Neural cell (in vitro differentiated cells): Measurements from ENCODE around the gene KIF3B. TPM values are rescaled to one million over a fixed set of nuclear protein-coding genes. Genes with fewer than 3 reads are reported as not detected.
"Not testable (repeated sequence)": the region's sequence is repeated elsewhere in the genome, so short reads cannot be mapped to it uniquely, and the experiment has no call there.

ENCODE experiments used
- H2AFZ ChIP-seq: fragments of 200-600, 300-800 bp; sonication (generic), shearing (Covaris generic); 2 replicates; pipeline ENCODE4 v1.6.0; 2014; ENCODE audit warnings: low read depth, mild to moderate bottlenecking, antibody characterized with exemption, low read length, moderate library complexity
- H3F3A ChIP-seq: fragments of 200-600 bp; shearing (Covaris generic); 2 replicates; pipeline ENCODE4 v1.6.1; 2016; ENCODE audit warnings: mild to moderate bottlenecking, moderate library complexity, mixed read lengths, antibody characterized with exemption, low read length; ENCODE audit not compliant: insufficient read depth, poor library complexity, severe bottlenecking
- H3K27ac ChIP-seq: fragments of 200-600, 300-800 bp; sonication (generic), shearing (Covaris generic); 2 replicates; pipeline ENCODE4 v1.5.1; 2014; ENCODE audit warnings: mild to moderate bottlenecking, low read length, moderate library complexity
- H3K27me3 ChIP-seq: fragments of 300-800, 200-600 bp; sonication (generic), shearing (Covaris generic); 2 replicates; pipeline ENCODE4 v1.6.0; 2014; ENCODE audit warnings: mild to moderate bottlenecking, low read depth, low read length, moderate library complexity; ENCODE audit not compliant: insufficient read depth
- H3K36me3 ChIP-seq: fragments of 300-800, 200-600 bp; sonication (generic), shearing (Covaris generic); 2 replicates; pipeline ENCODE4 v1.5.1; 2014; ENCODE audit warnings: mild to moderate bottlenecking, antibody characterized with exemption, low read length, moderate library complexity; ENCODE audit not compliant: insufficient read depth
- H3K4me2 ChIP-seq: fragments of 300-800, 200-600 bp; sonication (generic), shearing (Covaris generic); 2 replicates; pipeline ENCODE4 v1.6.0; 2014; ENCODE audit warnings: mild to moderate bottlenecking, low read length
- H3K4me3 ChIP-seq: fragments of 300-800, 200-600 bp; sonication (generic), shearing (Covaris generic); 2 replicates; pipeline ENCODE4 v1.5.1; 2014; ENCODE audit warnings: mild to moderate bottlenecking, low read length, moderate library complexity
- H3K79me2 ChIP-seq: fragments of 200-600 bp; shearing (Covaris generic); replicated peaks from 2 replicates; pipeline ENCODE4 v1.6.0; 2014; ENCODE audit warnings: mild to moderate bottlenecking, low read length, moderate library complexity; ENCODE audit not compliant: insufficient read depth
- H3K9ac ChIP-seq: fragments of 300-800, 200-600 bp; sonication (generic), shearing (Covaris generic); 2 replicates; pipeline ENCODE4 v1.6.1; 2016; ENCODE audit warnings: mild to moderate bottlenecking, low read length, mixed read lengths
- H3K9me2 ChIP-seq: fragments of 200-600 bp; shearing (Covaris generic); 2 replicates; pipeline ENCODE4 v1.6.1; 2016; ENCODE audit warnings: mild to moderate bottlenecking, low read length, mixed read lengths; ENCODE audit not compliant: insufficient read depth
- H3K9me3 ChIP-seq: fragments of 200-600, 300-800 bp; sonication (generic), shearing (Covaris generic); 2 replicates; pipeline ENCODE4 v1.6.1; 2016; ENCODE audit warnings: mild to moderate bottlenecking, mixed run types, low read length, moderate library complexity, mixed read lengths
- H4K20me1 ChIP-seq: fragments of 200-600 bp; shearing (Covaris generic); 2 replicates; pipeline ENCODE4 v1.6.1; 2016; ENCODE audit warnings: mild to moderate bottlenecking, mixed run types; ENCODE audit not compliant: insufficient read depth
- CTCF ChIP-seq: fragments of 450-650 bp; IDR thresholded peaks from 2 replicates; pipeline ENCODE4 v1.5.1; 2014; ENCODE audit warnings: antibody characterized with exemption, mild to moderate bottlenecking, moderate library complexity; ENCODE audit not compliant: poor library complexity, severe bottlenecking
- EZH2 ChIP-seq: fragments of 200-600, 300-800 bp; shearing (Covaris generic), sonication (generic); IDR thresholded peaks from 2 replicates; pipeline ENCODE4 v1.6.1; 2014; ENCODE audit warnings: antibody characterized with exemption, low read length, borderline replicate concordance, mild to moderate bottlenecking; ENCODE audit not compliant: insufficient read depth, poor library complexity, severe bottlenecking
- MXI1 ChIP-seq: fragments of 450-650 bp; conservative IDR thresholded peaks from 2 replicates; pipeline ENCODE4 v1.6.1; 2014; ENCODE audit warnings: antibody characterized with exemption, mild to moderate bottlenecking; ENCODE audit not compliant: poor library complexity, severe bottlenecking
- POLR2AphosphoS5 ChIP-seq: IDR thresholded peaks from 2 replicates; pipeline ENCODE4 v1.6.1; 2012
- RAD21 ChIP-seq: fragments of 450-650 bp; conservative IDR thresholded peaks from 2 replicates; pipeline ENCODE4 v1.6.1; 2014; ENCODE audit warnings: antibody characterized with exemption, mild to moderate bottlenecking, moderate library complexity
- REST ChIP-seq: IDR thresholded peaks from 2 replicates; pipeline ENCODE4 v1.6.1; 2012; ENCODE audit warnings: borderline replicate concordance
- SMC3 ChIP-seq: fragments of 450-650 bp; conservative IDR thresholded peaks from 2 replicates; pipeline ENCODE4 v1.6.1; 2014; ENCODE audit warnings: antibody characterized with exemption, mild to moderate bottlenecking, moderate library complexity; ENCODE audit not compliant: poor library complexity
- TAF1 ChIP-seq: IDR thresholded peaks from 2 replicates; pipeline ENCODE4 v1.6.1; 2012; ENCODE audit warnings: low read depth
- polyA plus RNA-seq: library from polyadenylated mRNA; depleted of rRNA; stranded (reverse); fragments of >200 nt; gene quantifications from 2 replicates; pipeline ENCODE4 v1.2.3, GENCODE V29; 2014

KIF3B gene
- polyA plus RNA-seq, 1 donor from 2014 or later = 49.4 TPM

- H3K9me3 ChIP-seq = no peaks in the 10 kb centered on the region
- no peak overlapping the region for H2AFZ ChIP-seq
- no peak overlapping the region for H3K4me3 ChIP-seq
- no peak overlapping the region for H3K9ac ChIP-seq
- H3K4me2 ChIP-seq = no peak overlapping the region
- no peak for TF ChIP-seq CTCF
- TF ChIP-seq SMC3 = no peak
- no peak for TF ChIP-seq MXI1
- TF ChIP-seq EZH2 = no peak
- no peak for TF ChIP-seq RAD21
- TF ChIP-seq TAF1 = no peak
- TF ChIP-seq POLR2AphosphoS5 = no peak
- H3K27me3 ChIP-seq = no peaks in the 10 kb centered on the region
- H3K36me3 ChIP-seq = no peaks in the 10 kb centered on the region
- peaks cover 4% of the 10 kb centered on the region for H3K79me2 ChIP-seq
- no peaks in the 10 kb centered on the region for H3F3A ChIP-seq
- H3K27ac ChIP-seq = no peak overlapping the region
- no peaks in the 10 kb centered on the region for H4K20me1 ChIP-seq
- H3K9me2 ChIP-seq = no peaks in the 10 kb centered on the region
These were observed 9.8 kb downstream of the KIF3B start for GRCh38 chr20:32287231-32287638.

GRCh38 chr20:32288225-32288849, 10.9 kb downstream of the KIF3B start:
- no peaks in the 10 kb centered on the region for H3K36me3 ChIP-seq
- no peaks in the 10 kb centered on the region for H3K9me3 ChIP-seq
- H3K9me2 ChIP-seq = no peaks in the 10 kb centered on the region
- no peaks in the 10 kb centered on the region for H3F3A ChIP-seq
- H3K27ac ChIP-seq = no peak overlapping the region
- no peak overlapping the region for H3K4me3 ChIP-seq
- H4K20me1 ChIP-seq = no peaks in the 10 kb centered on the region
- no peaks in the 10 kb centered on the region for H3K27me3 ChIP-seq
- no peak overlapping the region for H3K9ac ChIP-seq
- TF ChIP-seq EZH2 = no peak
- no peak for TF ChIP-seq REST
- no peak for TF ChIP-seq CTCF
- peaks cover 4% of the 10 kb centered on the region for H3K79me2 ChIP-seq
- no peak overlapping the region for H3K4me2 ChIP-seq
- H2AFZ ChIP-seq = no peak overlapping the region

GRCh38 chr20:32289299-32289660, 11.8 kb downstream of the KIF3B start:
- not testable (repeated sequence) for H3K79me2 ChIP-seq, H3K36me3 ChIP-seq, H3K4me3 ChIP-seq, H3K9me3 ChIP-seq, H3K9me2 ChIP-seq, H3K9ac ChIP-seq, H3K4me2 ChIP-seq, H3F3A ChIP-seq, H3K27ac ChIP-seq, H3K27me3 ChIP-seq, H4K20me1 ChIP-seq, H2AFZ ChIP-seq
